ENCODE measurements around the gene HPSE2.

The HPSE2 gene

GRCh38 chr10:98417973-98418664 is 817.5 kb downstream of the HPSE2 start:
- Histone ChIP-seq H3K36me3 (replicated peaks) (no peaks in the 10 kb centered on the region), H3K27me3 (replicated peaks) (no peaks in the 10 kb centered on the region), H3K4me3 (ENCODE audit: low read depth, low read length) (no peak overlapping the region), H3K27ac (no peak overlapping the region)
- DNase-seq, result no peak
- in situ Hi-C loops (cut with HindIII; ENCODE audit: low pct_ligation_motif_present, low sequenced_read_pairs), result no loop called here
- TF ChIP-seq CTCF (IDR thresholded peaks at IDR 0.05; ENCODE audit: low read depth, low read length, missing control alignments), result no peak

DNA sequence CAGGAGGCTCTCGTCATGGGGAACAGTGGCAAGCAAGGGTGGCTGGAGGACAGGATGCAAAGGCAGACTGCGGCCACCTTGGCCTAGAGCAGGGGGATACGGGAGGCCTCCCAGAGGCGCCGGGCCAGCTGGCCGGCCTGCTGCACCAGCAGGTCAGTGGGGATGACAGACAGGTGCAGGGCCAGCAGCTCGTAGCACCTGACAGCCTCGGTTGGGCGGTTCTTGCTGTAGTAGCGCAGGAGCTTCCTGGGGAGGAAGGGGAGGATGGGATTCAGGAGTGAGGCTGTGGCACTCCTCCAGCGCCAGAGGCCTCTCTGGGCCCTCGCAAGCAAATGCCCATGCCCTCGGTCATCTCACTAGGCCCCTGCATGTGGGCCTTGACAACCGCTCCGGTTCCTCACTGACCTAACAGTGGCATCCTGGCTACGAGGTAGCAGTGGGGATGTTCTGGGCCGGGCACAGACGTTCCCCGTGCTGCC is 818.1 kb downstream of the HPSE2 start:
- in situ Hi-C loops (cut with HindIII; ENCODE audit: low pct_ligation_motif_present, low sequenced_read_pairs), result no loop called here
- H3K4me3 ChIP-seq (ENCODE audit: low read depth, low read length), result no peak overlapping the region

DNA sequence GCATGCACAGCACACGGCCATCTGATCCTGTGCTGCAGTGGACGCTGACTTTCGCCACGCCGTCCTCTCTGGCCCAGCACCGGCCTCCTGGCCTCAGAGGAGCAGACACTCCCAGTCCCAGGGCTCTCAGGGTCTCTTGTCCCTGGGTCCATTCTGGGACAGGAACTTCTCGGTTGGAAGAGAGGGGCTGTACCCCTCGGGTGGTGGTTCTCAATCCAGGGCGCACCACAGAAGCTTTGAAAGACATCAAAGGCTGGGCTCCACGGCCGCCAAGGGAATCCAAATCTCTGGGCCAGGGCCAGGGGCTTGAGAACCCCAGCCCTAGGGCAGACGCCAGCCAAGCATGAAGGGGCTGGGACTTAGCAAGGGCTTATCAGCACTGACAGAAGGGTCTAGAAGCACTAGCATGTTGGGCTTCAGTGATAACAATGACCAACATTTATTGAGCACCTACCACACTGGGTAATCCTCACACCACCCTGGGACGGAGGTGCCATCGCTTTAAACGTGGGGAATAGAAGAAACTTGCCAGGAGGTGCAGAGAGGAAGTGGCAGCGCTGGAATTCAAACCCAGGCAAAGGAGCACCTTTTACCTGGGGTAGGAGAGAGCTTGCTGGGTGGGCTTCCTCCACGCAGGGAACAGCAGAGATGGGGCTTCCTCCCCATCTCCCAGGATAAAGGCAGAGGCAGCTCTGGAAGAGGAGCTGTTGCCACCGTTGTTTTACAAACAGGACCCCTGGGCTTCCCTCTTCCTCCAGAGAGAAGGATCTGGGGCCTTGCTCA is 818.9 kb downstream of the HPSE2 start:
- no peak overlapping the region for H3K4me3 ChIP-seq (ENCODE audit: low read depth, low read length)
- no peaks in the 10 kb centered on the region for H3K36me3 ChIP-seq (replicated peaks)
- H3K27me3 ChIP-seq (replicated peaks), result no peaks in the 10 kb centered on the region
- DNase-seq, result no peak
- in situ Hi-C loops (cut with HindIII; ENCODE audit: low pct_ligation_motif_present, low sequenced_read_pairs), result no loop called here
- TF ChIP-seq CTCF (IDR thresholded peaks at IDR 0.05; ENCODE audit: low read depth, low read length, missing control alignments), result no peak
- no peak overlapping the region for H3K27ac ChIP-seq

More for the DNA sequence above, 818.1 kb downstream of the HPSE2 start:
- H3K36me3 ChIP-seq (replicated peaks), result no peaks in the 10 kb centered on the region
- H3K27ac ChIP-seq, result no peak overlapping the region
- DNase-seq, result no peak
- TF ChIP-seq CTCF (IDR thresholded peaks at IDR 0.05; ENCODE audit: low read depth, low read length, missing control alignments), result no peak
- H3K27me3 ChIP-seq (replicated peaks), result no peaks in the 10 kb centered on the region

- TF ChIP-seq CTCF (IDR thresholded peaks at IDR 0.05; ENCODE audit: low read depth, low read length, missing control alignments), result no peak
- Histone ChIP-seq H3K4me3 (ENCODE audit: low read depth, low read length) (no peak overlapping the region), H3K27me3 (replicated peaks) (no peaks in the 10 kb centered on the region), H3K36me3 (replicated peaks) (no peaks in the 10 kb centered on the region), H3K27ac (no peak overlapping the region)
- in situ Hi-C loops (cut with HindIII; ENCODE audit: low pct_ligation_motif_present, low sequenced_read_pairs), result no loop called here
- no peak for DNase-seq
These were observed 819.9 kb downstream of the HPSE2 start for GRCh38 chr10:98415731-98416119.

- DNase-seq, result peak; percentile 74
- peak; percentile 4 for TF ChIP-seq CTCF (IDR thresholded peaks at IDR 0.05; ENCODE audit: low read depth, low read length, missing control alignments)
- H3K4me3 ChIP-seq (ENCODE audit: low read depth, low read length), result peak within 1 kb of the TSS; percentile 70
These were observed 820.5 kb downstream of the HPSE2 start, which contains the start of gene PYROXD2 for GRCh38 chr10:98414932-98415730. Gene PYROXD2, minus strand, starts transcription at chr10:98415182. Its CDS starts 47 bp downstream, at chr10:98415135.

More at GRCh38 chr10:98414932-98415730, 820.5 kb downstream of the HPSE2 start, which contains the start of gene PYROXD2:
- in situ Hi-C loops (cut with HindIII; ENCODE audit: low pct_ligation_motif_present, low sequenced_read_pairs), result no loop called here
- no peaks in the 10 kb centered on the region for H3K36me3 ChIP-seq (replicated peaks)
- no peaks in the 10 kb centered on the region for H3K27me3 ChIP-seq (replicated peaks)
- H3K27ac ChIP-seq, result no peak within 1 kb of the TSS
